Immature natural killer cell (primary cell): ENCODE data around the gene CFL2. TPM values are rescaled to one million over a fixed set of nuclear protein-coding genes. Genes with fewer than 3 reads are reported as not detected.
A peak's percentile ranks its signal among the peaks of the same experiment; 100 is the strongest.
"Not testable (repeated sequence)": the region's sequence is repeated elsewhere in the genome, so short reads cannot be mapped to it uniquely, and the experiment has no call there.

Source experiments
- DNase-seq, 3 donors: peaks; one replicate each; pipeline ENCODE4 v3.0.0; 2022; ENCODE audit warnings: mixed read lengths in 1 of 3
- H3K27ac Mint-ChIP-seq, 6 donors: one replicate each; pipeline ENCODE4 v1.8.0; 2020; ENCODE audit warnings: mixed read lengths in 6 of 6, mild to moderate bottlenecking in 5 of 6, inconsistent platforms in 4 of 6, moderate library complexity in 3 of 6
- H3K27me3 Mint-ChIP-seq, 3 donors: one replicate each; pipeline ENCODE4 v1.8.0; 2020 to 2021; ENCODE audit warnings: low read depth in 3 of 3, mild to moderate bottlenecking in 3 of 3, mixed read lengths in 3 of 3, moderate library complexity in 3 of 3, inconsistent platforms in 1 of 3
- H3K36me3 Mint-ChIP-seq, 3 donors: one replicate each; pipeline ENCODE4 v1.8.0; 2020; ENCODE audit warnings: mixed read lengths in 3 of 3, inconsistent platforms in 2 of 3, mild to moderate bottlenecking in 2 of 3
- H3K4me1 Mint-ChIP-seq, 2 donors: one replicate each; pipeline ENCODE4 v1.8.0; 2020; ENCODE audit warnings: inconsistent platforms in 2 of 2, mild to moderate bottlenecking in 2 of 2, mixed read lengths in 2 of 2, moderate library complexity in 1 of 2
- H3K4me3 Mint-ChIP-seq, 5 donors: one replicate each; pipeline ENCODE4 v1.8.0; 2020; ENCODE audit warnings: mild to moderate bottlenecking in 5 of 5, mixed read lengths in 5 of 5, inconsistent platforms in 3 of 5, moderate library complexity in 3 of 5
- H3K9me3 Mint-ChIP-seq, 6 donors: one replicate each; pipeline ENCODE4 v1.8.0; 2020; ENCODE audit warnings: mild to moderate bottlenecking in 6 of 6, mixed read lengths in 6 of 6, inconsistent platforms in 4 of 6, moderate library complexity in 3 of 6
- polyA plus RNA-seq, 3 donors: library from polyadenylated mRNA; unstranded; fragments of 300-500 nt; fragmentation: Illumina TruSeq; gene quantifications; one replicate each; pipeline ENCODE4 v1.2.3, GENCODE V29; 2021

Gene CFL2
- polyA plus RNA-seq, 3 donors from 2014 or later, result 9.2 to 16.1 (median 13.2) TPM

- H3K36me3 Mint-ChIP-seq, result no peaks in the 10 kb centered on the region
- H3K9me3 Mint-ChIP-seq, result no peaks in the 10 kb centered on the region
- H3K27ac Mint-ChIP-seq, result no peak overlapping the region
- H3K27me3 Mint-ChIP-seq, result peaks cover 0 to 6% (median 0%) of the 10 kb centered on the region in 3 donors
- DNase-seq, result no peak
- no peak overlapping the region for H3K4me3 Mint-ChIP-seq
- no peaks in the 10 kb centered on the region for H3K4me1 Mint-ChIP-seq
Observed at GRCh38 chr14:34700622-34701130, 13.7 kb downstream of the CFL2 start.

- H3K27me3 Mint-ChIP-seq, result peaks cover 0 to 6% (median 0%) of the 10 kb centered on the region in 3 donors
- H3K36me3 Mint-ChIP-seq, result no peaks in the 10 kb centered on the region
- H3K27ac Mint-ChIP-seq, result no peak overlapping the region
- no peaks in the 10 kb centered on the region for H3K4me1 Mint-ChIP-seq
- DNase-seq, result no peak
- no peak overlapping the region for H3K4me3 Mint-ChIP-seq
- H3K9me3 Mint-ChIP-seq, result no peaks in the 10 kb centered on the region
Observed at GRCh38 chr14:34699873-34700621, 14.3 kb downstream of the CFL2 start.

DNA sequence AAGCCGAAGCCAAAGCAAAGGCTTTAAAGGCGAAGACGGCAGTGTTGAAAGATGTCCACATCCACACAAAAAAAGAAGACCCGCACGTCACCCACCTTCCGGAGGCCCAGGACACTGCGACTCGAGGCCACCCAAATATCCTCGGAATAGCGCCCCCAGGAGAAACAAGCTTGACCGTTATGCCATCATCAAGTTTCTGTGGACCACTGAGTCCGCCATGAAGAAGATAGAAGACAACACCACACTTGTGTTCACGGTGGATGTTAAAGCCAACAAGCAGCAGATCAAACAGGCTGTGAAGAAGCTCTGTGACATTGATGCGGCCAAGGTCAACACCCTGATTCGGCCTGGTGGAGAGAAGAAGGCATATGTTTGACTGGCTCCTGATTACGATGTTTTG lies 20.2 kb downstream of the CFL2 start:
- H3K4me3 Mint-ChIP-seq, H3K27ac Mint-ChIP-seq, H3K36me3 Mint-ChIP-seq, H3K9me3 Mint-ChIP-seq, H3K4me1 Mint-ChIP-seq, DNase-seq, H3K27me3 Mint-ChIP-seq: not testable (repeated sequence)

- no peak for DNase-seq
- H3K27ac Mint-ChIP-seq, result peak overlapping the region in 2 of 6 donors; percentile 23 to 42
Observed at GRCh38 chr14:34693228-34693939, 21.0 kb downstream of the CFL2 start.

GRCh38 chr14:34692898-34693227 lies 21.5 kb downstream of the CFL2 start:
- peaks cover 0 to 10% (median 2%) of the 10 kb centered on the region in 3 donors for H3K27me3 Mint-ChIP-seq

More at GRCh38 chr14:34693228-34693939, 21.0 kb downstream of the CFL2 start:
- peaks cover 7 to 8% of the 10 kb centered on the region in 2 donors for H3K4me1 Mint-ChIP-seq
- H3K9me3 Mint-ChIP-seq, result no peaks in the 10 kb centered on the region
- no peaks in the 10 kb centered on the region for H3K36me3 Mint-ChIP-seq
- H3K4me3 Mint-ChIP-seq, result peak overlapping the region; percentile 33 to 71 (median 63)
- H3K27me3 Mint-ChIP-seq, result peaks cover 0 to 10% (median 2%) of the 10 kb centered on the region in 3 donors

DNA sequence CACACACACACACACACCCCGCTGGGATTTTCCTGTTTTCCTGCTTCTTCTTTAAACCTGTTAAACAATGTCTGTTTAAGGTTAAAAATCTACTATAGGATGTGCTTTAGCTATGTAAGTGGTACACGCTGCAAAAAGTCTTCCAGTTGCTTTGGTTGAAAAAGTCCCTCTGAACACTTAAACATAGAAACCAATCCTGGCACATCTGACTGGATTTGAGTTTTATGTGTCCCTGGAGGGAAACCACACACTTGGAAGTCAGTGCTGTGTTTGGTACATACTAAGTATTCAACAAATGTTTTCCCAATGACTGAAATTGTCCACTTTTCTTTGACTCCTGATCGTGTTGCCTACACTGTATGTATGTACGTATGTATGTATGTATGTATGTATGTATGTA lies 22.0 kb downstream of the CFL2 start:
- no peaks in the 10 kb centered on the region for H3K9me3 Mint-ChIP-seq
- H3K27ac Mint-ChIP-seq, result peak overlapping the region in 1 of 6 donors; percentile 32
- DNase-seq, result no peak
- H3K4me3 Mint-ChIP-seq, result peak overlapping the region in 1 of 5 donors; percentile 71
- H3K27me3 Mint-ChIP-seq, result peaks cover 0 to 10% (median 2%) of the 10 kb centered on the region in 3 donors
- peaks cover 7 to 8% of the 10 kb centered on the region in 2 donors for H3K4me1 Mint-ChIP-seq
- H3K36me3 Mint-ChIP-seq, result no peaks in the 10 kb centered on the region

More at GRCh38 chr14:34692898-34693227, 21.5 kb downstream of the CFL2 start:
- DNase-seq, result no peak
- Mint-ChIP-seq H3K4me1 (peaks cover 7 to 8% of the 10 kb centered on the region in 2 donors), H3K36me3 (no peaks in the 10 kb centered on the region), H3K27ac (peak overlapping the region in 1 of 6 donors; percentile 23), H3K4me3 (peak overlapping the region; percentile 33 to 71 (median 63)), H3K9me3 (no peaks in the 10 kb centered on the region)

GRCh38 chr14:34691206-34691605 lies 23.2 kb downstream of the CFL2 start:
- no peaks in the 10 kb centered on the region for H3K36me3 Mint-ChIP-seq
- H3K27me3 Mint-ChIP-seq, result peaks cover 0 to 8% (median 3%) of the 10 kb centered on the region in 3 donors
- no peak overlapping the region for H3K4me3 Mint-ChIP-seq
- H3K9me3 Mint-ChIP-seq, result no peaks in the 10 kb centered on the region
- no peak overlapping the region for H3K27ac Mint-ChIP-seq
- H3K4me1 Mint-ChIP-seq, result peaks cover 7 to 8% of the 10 kb centered on the region in 2 donors
- DNase-seq, result no peak

GRCh38 chr14:34688470-34689206 lies 25.8 kb downstream of the CFL2 start:
- Mint-ChIP-seq H3K36me3 (no peaks in the 10 kb centered on the region), H3K4me3 (no peak overlapping the region), H3K4me1 (peaks cover 7 to 8% of the 10 kb centered on the region in 2 donors), H3K27ac (no peak overlapping the region), H3K27me3 (peaks cover 5 to 8% (median 5%) of the 10 kb centered on the region in 3 donors), H3K9me3 (no peaks in the 10 kb centered on the region)
- DNase-seq, result no peak

- Mint-ChIP-seq H3K27me3 (peaks cover 5 to 11% (median 5%) of the 10 kb centered on the region in 3 donors), H3K4me1 (no peaks in the 10 kb centered on the region), H3K9me3 (no peaks in the 10 kb centered on the region), H3K36me3 (no peaks in the 10 kb centered on the region), H3K27ac (no peak overlapping the region), H3K4me3 (no peak overlapping the region)
- DNase-seq, result no peak
Observed at GRCh38 chr14:34685819-34686428, 28.5 kb downstream of the CFL2 start.

GRCh38 chr14:34684578-34684977 lies 29.8 kb downstream of the CFL2 start:
- H3K9me3 Mint-ChIP-seq, result no peaks in the 10 kb centered on the region
- H3K36me3 Mint-ChIP-seq, result no peaks in the 10 kb centered on the region
- H3K27ac Mint-ChIP-seq, result no peak overlapping the region
- no peak for DNase-seq
- H3K4me3 Mint-ChIP-seq, result no peak overlapping the region
- peaks cover 5 to 6% (median 5%) of the 10 kb centered on the region in 3 donors for H3K27me3 Mint-ChIP-seq
- no peaks in the 10 kb centered on the region for H3K4me1 Mint-ChIP-seq

- Mint-ChIP-seq H3K27ac (no peak overlapping the region), H3K27me3 (peaks cover 3 to 5% (median 4%) of the 10 kb centered on the region in 3 donors), H3K36me3 (no peaks in the 10 kb centered on the region), H3K4me3 (no peak overlapping the region), H3K4me1 (no peaks in the 10 kb centered on the region), H3K9me3 (no peaks in the 10 kb centered on the region)
- no peak for DNase-seq
Observed at GRCh38 chr14:34682787-34683321, 31.5 kb downstream of the CFL2 start.

DNA sequence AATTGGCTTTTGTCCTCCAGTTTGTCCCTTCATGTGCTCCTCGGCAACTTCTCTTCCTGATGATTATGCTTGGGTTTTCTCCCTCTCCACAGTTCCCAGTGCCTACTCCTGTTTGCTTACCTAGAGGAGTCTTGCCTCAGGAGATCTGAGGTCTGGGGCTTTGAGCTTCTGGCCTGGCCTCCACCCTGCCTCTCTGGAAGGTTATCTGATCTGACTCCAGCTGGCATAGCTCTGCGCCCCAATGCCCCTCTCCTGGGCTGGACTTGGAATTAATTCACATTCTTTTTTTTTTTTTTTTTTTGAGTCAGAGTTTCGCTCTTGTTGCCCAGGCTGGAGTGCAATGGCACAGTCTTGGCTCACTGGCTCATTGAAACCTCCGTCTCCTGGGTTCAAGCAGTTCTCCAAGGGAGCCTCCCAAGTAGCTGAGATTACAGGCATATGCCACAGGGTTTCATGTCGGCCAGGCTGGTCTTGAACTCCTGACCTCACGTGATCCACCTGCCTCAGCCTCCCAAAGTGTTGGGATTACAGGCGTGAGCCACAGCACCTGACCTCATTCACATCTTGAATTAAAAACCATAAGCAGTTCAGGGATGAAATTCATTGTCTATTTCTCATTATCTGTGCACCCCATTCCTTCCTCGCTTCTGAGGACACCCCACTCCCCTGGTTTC lies 33.5 kb downstream of the CFL2 start:
- no peaks in the 10 kb centered on the region for H3K9me3 Mint-ChIP-seq
- DNase-seq, result no peak
- no peaks in the 10 kb centered on the region for H3K36me3 Mint-ChIP-seq
- H3K27me3 Mint-ChIP-seq, result peaks cover 0 to 5% (median 4%) of the 10 kb centered on the region in 3 donors
- H3K4me3 Mint-ChIP-seq, result no peak overlapping the region
- H3K4me1 Mint-ChIP-seq, result no peaks in the 10 kb centered on the region
- no peak overlapping the region for H3K27ac Mint-ChIP-seq

GRCh38 chr14:34678735-34679134 lies 35.7 kb downstream of the CFL2 start:
- no peak overlapping the region for H3K27ac Mint-ChIP-seq
- no peak for DNase-seq
- no peak overlapping the region for H3K4me3 Mint-ChIP-seq
- no peaks in the 10 kb centered on the region for H3K4me1 Mint-ChIP-seq
- H3K27me3 Mint-ChIP-seq, result peaks cover 0 to 4% (median 0%) of the 10 kb centered on the region in 3 donors
- H3K36me3 Mint-ChIP-seq, result no peaks in the 10 kb centered on the region
- no peaks in the 10 kb centered on the region for H3K9me3 Mint-ChIP-seq
